OCI-LY3 (cell line): ENCODE measurements around the gene TOB1.

Source experiments
- CTCF ChIP-seq: fragments of 200-600, 300-600 bp; sonication (generic); IDR thresholded peaks from 2 replicates; pipeline ENCODE4 v1.5.1; 2014; ENCODE audit warnings: antibody characterized with exemption, low read length, low read depth
- EZH2phosphoT487 ChIP-seq: fragments of 200-600 bp; shearing (Covaris generic); IDR thresholded peaks from 2 replicates; pipeline ENCODE4 v1.6.1; 2018; ENCODE audit warnings: antibody characterized with exemption, mixed run types, low read depth

GRCh38 chr17:50856431-50856830, 9.7 kb downstream of the TOB1 start:
- TF ChIP-seq CTCF (no peak), EZH2phosphoT487 (no peak)
